ENCODE data around the gene PPP1R13B.
A peak's percentile ranks its signal among the peaks of the same experiment; 100 is the strongest.

The PPP1R13B gene

DNA sequence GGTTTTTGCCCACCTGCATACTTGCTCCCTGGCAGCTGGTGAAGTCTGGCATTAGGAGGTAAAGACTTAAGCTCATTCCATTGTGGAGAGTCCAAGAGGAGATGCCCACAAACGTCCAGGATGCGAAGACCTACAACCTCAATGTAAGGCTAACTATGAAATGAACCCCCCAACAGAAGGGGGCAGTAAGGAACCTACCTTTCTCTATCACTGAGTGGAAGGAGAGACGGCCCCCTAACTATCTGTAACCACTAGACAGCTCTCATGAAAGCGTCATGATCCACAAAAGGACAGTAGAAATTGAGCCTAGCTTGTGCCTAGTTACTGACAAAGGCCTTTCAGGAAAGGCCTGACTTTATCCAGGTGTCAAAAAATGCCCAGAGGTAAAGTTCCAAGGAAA lies 76.5 kb downstream of the PPP1R13B start:
- no peak for DNase-seq (ENCODE audit: extremely low read depth, low read depth)
- TF ChIP-seq, protein P1, sequence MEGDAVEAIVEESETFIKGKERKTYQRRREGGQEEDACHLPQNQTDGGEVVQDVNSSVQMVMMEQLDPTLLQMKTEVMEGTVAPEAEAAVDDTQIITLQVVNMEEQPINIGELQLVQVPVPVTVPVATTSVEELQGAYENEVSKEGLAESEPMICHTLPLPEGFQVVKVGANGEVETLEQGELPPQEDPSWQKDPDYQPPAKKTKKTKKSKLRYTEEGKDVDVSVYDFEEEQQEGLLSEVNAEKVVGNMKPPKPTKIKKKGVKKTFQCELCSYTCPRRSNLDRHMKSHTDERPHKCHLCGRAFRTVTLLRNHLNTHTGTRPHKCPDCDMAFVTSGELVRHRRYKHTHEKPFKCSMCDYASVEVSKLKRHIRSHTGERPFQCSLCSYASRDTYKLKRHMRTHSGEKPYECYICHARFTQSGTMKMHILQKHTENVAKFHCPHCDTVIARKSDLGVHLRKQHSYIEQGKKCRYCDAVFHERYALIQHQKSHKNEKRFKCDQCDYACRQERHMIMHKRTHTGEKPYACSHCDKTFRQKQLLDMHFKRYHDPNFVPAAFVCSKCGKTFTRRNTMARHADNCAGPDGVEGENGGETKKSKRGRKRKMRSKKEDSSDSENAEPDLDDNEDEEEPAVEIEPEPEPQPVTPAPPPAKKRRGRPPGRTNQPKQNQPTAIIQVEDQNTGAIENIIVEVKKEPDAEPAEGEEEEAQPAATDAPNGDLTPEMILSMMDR (IDR thresholded peaks at IDR 0.05; ENCODE audit: low read depth, low read length, missing control alignments): peak; percentile 7
- H3K4me3 ChIP-seq (replicated peaks; ENCODE audit: low read depth, low read length): no peak overlapping the region

DNA sequence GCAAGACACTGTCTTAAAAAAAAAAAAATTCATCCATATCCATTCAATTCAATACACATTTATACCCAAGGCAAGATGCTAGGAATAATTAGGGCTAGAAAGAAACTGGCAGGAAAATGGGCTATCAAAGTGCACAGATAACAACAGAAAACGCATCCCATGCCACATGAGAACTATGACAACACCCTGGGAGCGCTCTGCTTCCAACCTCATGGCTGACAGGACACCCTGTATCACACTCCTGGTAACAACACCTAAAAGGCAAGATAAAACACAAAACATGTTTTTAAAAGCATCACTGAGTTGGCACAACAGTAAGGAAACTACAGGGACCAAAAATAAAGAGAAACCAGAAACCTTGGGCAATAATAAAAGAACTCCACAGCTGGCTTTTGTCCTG lies 76.9 kb downstream of the PPP1R13B start:
- TF ChIP-seq, protein P1 (IDR thresholded peaks at IDR 0.05; ENCODE audit: low read depth, low read length, missing control alignments): no peak
- no peak for DNase-seq (ENCODE audit: extremely low read depth, low read depth)
- no peak overlapping the region for H3K4me3 ChIP-seq (replicated peaks; ENCODE audit: low read depth, low read length)

DNA sequence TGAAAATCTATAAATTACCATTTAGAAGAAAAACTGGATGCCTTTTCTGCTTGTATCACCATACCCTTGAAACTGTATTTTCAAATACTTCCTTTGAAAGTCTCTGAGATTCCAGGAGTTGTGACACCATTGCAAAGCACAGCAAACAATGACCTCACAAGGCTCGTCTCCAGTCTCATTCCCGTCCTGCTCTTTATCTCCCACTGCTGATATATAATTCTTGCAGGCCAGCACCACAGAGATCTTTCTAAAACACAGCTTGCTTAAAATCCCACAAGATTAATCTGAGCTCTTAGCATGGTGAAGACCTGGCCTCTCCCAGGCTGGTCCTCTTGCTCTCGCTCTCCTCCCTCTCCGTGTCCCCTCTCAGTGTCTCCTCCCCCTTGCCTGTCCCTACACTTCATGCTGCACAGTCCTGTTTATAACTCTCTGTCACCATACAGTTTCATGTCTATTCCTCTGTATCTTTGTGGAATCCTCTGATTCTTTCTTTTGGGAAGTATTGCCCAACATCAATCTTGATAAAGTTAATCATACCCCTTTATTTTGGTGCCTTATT lies 80.0 kb downstream of the PPP1R13B start:
- DNase-seq (ENCODE audit: extremely low read depth, low read depth): no peak
- TF ChIP-seq, protein P1 (IDR thresholded peaks at IDR 0.05; ENCODE audit: low read depth, low read length, missing control alignments): no peak
- no peak overlapping the region for H3K4me3 ChIP-seq (replicated peaks; ENCODE audit: low read depth, low read length)

DNA sequence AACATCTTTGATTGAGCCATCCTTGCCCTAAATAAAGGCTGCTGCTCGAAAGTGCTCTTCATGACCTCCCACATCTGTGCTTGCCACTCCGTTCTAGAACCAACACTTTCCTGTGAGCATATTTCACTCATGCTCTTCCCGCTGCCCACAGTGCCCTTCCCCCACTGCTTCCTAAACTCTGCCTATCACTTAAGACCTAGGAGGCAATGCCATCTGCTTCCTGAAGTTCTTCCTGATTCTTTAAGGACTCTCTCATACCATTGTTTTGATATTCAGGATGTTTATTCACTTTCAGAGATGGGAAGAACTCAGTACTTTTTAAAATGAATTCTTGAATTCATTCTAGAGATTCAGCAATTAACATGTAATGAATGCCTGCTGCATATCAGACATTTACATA lies 81.8 kb downstream of the PPP1R13B start:
- H3K4me3 ChIP-seq (replicated peaks; ENCODE audit: low read depth, low read length): no peak overlapping the region
- TF ChIP-seq, protein P1 (IDR thresholded peaks at IDR 0.05; ENCODE audit: low read depth, low read length, missing control alignments): no peak
- no peak for DNase-seq (ENCODE audit: extremely low read depth, low read depth)

DNA sequence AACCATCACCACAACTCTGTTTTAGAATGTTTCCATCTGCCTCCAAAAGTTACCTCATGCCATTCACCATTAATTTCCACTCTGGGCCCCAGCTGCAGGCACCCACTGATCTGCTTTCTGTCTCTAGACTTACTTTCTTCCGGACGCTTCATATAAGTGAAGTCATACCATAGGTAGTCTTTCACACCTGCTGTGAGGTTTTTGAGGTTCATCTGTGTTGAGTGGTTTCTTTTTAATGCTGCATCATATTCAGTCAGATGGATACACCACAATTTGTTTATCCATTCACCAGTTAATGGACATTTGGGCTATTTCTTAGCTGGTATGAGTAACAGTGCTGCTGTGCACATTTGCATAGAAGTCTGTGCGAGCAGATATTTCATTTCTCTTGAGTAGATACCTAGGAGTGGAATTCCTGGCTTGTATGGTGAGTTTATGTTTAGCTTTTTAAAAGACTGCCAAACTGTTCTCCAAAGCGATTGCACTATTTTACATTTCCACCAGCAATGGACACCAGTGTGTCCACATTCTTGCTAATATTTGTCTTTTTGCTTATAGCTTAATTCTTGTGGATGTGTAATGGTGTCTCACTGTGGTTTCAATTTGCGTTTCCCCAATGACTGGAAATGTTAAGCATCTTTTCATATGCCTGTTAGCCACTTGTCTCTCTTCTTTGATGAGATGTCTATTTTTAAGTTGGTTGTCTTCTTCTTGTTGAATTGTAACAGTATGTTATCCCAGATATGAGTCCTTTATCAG lies 83.5 kb downstream of the PPP1R13B start:
- DNase-seq (ENCODE audit: extremely low read depth, low read depth): no peak
- TF ChIP-seq, protein P1 (IDR thresholded peaks at IDR 0.05; ENCODE audit: low read depth, low read length, missing control alignments): no peak
- no peak overlapping the region for H3K4me3 ChIP-seq (replicated peaks; ENCODE audit: low read depth, low read length)

DNA sequence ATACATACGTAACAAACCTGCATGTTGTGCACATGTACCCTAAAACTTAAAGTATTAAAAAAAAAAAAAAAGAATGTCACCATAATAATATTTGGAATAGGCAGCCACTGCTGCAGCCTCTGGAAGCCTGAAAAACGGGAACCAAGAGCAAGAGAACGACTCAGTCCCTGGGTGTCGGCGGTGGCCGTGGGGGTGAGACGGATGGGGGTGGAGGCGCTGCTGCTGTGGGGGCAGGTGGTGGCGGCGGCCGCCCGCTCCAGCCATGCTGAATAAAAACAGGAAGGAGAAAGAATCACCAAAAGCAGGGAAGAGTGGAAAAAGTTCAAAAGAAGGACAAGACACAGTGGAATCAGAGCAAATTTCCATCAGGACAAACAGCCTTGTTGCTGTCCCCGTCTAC lies 84.8 kb downstream of the PPP1R13B start:
- no peak overlapping the region for H3K4me3 ChIP-seq (replicated peaks; ENCODE audit: low read depth, low read length)
- TF ChIP-seq, protein P1 (IDR thresholded peaks at IDR 0.05; ENCODE audit: low read depth, low read length, missing control alignments): no peak
- no peak for DNase-seq (ENCODE audit: extremely low read depth, low read depth)

Data from HFF-Myc (cell line).